Stimulated activated CD4-positive, alpha-beta T cell treated with anti-CD3 and anti-CD28 coated beads, Interleukin-1b, Interleukin-23, amount 100 ng/mL, for 48 hours (primary cell): Measurements from ENCODE around the gene PTPRN2.
"Not testable (repeated sequence)": the region's sequence is repeated elsewhere in the genome, so short reads cannot be mapped to it uniquely, and the experiment has no call there.

Source experiments
- DNase-seq: peaks from one replicate; pipeline ENCODE4 v3.0.0-alpha.2; 2020

The PTPRN2 gene

GRCh38 chr7:157996359-157997079, 591.1 kb downstream of the PTPRN2 start:
- DNase-seq = no peak

- no peak for DNase-seq
Observed at GRCh38 chr7:157995815-157996214, 591.8 kb downstream of the PTPRN2 start.

- DNase-seq = no peak
Observed at GRCh38 chr7:157994319-157994718, 593.3 kb downstream of the PTPRN2 start.

- DNase-seq = no peak
Observed at GRCh38 chr7:157993406-157994105, 594.1 kb downstream of the PTPRN2 start.

GRCh38 chr7:157992511-157993160, 595.0 kb downstream of the PTPRN2 start:
- no peak for DNase-seq

- DNase-seq = no peak
Observed at GRCh38 chr7:157991761-157992160, 595.9 kb downstream of the PTPRN2 start.

- DNase-seq = no peak
Observed at GRCh38 chr7:157991351-157991750, 596.3 kb downstream of the PTPRN2 start.

GRCh38 chr7:157990881-157991250, 596.8 kb downstream of the PTPRN2 start:
- DNase-seq = no peak

- no peak for DNase-seq
Observed at GRCh38 chr7:157990226-157990880, 597.3 kb downstream of the PTPRN2 start.

- DNase-seq = no peak
Observed at GRCh38 chr7:157989589-157989988, 598.0 kb downstream of the PTPRN2 start.

GRCh38 chr7:157987906-157988305, 599.7 kb downstream of the PTPRN2 start:
- DNase-seq = no peak

GRCh38 chr7:157986051-157986450, 601.6 kb downstream of the PTPRN2 start:
- DNase-seq = no peak

GRCh38 chr7:157985636-157986035, 602.0 kb downstream of the PTPRN2 start:
- DNase-seq = no peak

- DNase-seq = no peak
Observed at GRCh38 chr7:157984423-157985163, 603.0 kb downstream of the PTPRN2 start.

- no peak for DNase-seq
Observed at GRCh38 chr7:157983502-157984422, 603.9 kb downstream of the PTPRN2 start.

- no peak for DNase-seq
Observed at GRCh38 chr7:157981778-157982177, 605.8 kb downstream of the PTPRN2 start.

GRCh38 chr7:157980774-157981173, 606.8 kb downstream of the PTPRN2 start:
- DNase-seq = no peak

- DNase-seq = not testable (repeated sequence)
Observed at GRCh38 chr7:157980341-157980731, 607.3 kb downstream of the PTPRN2 start.

GRCh38 chr7:157979636-157980340, 607.8 kb downstream of the PTPRN2 start:
- DNase-seq = no peak

GRCh38 chr7:157978766-157979165, 608.9 kb downstream of the PTPRN2 start:
- no peak for DNase-seq
